ENCODE measurements around the gene HEATR5A. TPM values are rescaled to one million over a fixed set of nuclear protein-coding genes. Genes with fewer than 3 reads are reported as not detected.

Gene HEATR5A
- polyA plus RNA-seq, 1 of the 3 experiments (the other 2 are of a cell fraction) = 7.1 TPM

GRCh38 chr14:31253746-31254471 is 166.4 kb downstream of the HEATR5A start:
- ChIA-PET CTCF (no interaction called here), POLR2A (no interaction called here)
- no peaks in the 10 kb centered on the region for H3K4me1 ChIP-seq (ENCODE audit: control insufficient read depth in 1 of 2, insufficient read depth in 2 of 2, low read depth in 1 of 2, low read length in 1 of 2)
- H3K27ac ChIP-seq (ENCODE audit: low read depth in 2 of 2, low read length in 1 of 2) = no peak overlapping the region
- DNase-seq = no peak
- no peaks in the 10 kb centered on the region for H3K9me2 ChIP-seq
- no peaks in the 10 kb centered on the region for H3K27me3 ChIP-seq (ENCODE audit: insufficient read depth)
- no peaks in the 10 kb centered on the region for H3F3A ChIP-seq (replicated peaks; ENCODE audit: insufficient read depth)
- no peaks in the 10 kb centered on the region for H3K79me2 ChIP-seq (ENCODE audit: insufficient read depth)
- H3K4me3 ChIP-seq (ENCODE audit: low read depth in 2 of 2, low read length in 1 of 2) = no peak overlapping the region
- no peak overlapping the region for H2AFZ ChIP-seq (ENCODE audit: low read depth)
- H3K4me2 ChIP-seq = no peak overlapping the region
- no peak overlapping the region for H3K9ac ChIP-seq
- TF ChIP-seq RCOR1 (IDR thresholded peaks at IDR 0.05; ENCODE audit: low read length) = no peak
- TF ChIP-seq, protein P1, sequence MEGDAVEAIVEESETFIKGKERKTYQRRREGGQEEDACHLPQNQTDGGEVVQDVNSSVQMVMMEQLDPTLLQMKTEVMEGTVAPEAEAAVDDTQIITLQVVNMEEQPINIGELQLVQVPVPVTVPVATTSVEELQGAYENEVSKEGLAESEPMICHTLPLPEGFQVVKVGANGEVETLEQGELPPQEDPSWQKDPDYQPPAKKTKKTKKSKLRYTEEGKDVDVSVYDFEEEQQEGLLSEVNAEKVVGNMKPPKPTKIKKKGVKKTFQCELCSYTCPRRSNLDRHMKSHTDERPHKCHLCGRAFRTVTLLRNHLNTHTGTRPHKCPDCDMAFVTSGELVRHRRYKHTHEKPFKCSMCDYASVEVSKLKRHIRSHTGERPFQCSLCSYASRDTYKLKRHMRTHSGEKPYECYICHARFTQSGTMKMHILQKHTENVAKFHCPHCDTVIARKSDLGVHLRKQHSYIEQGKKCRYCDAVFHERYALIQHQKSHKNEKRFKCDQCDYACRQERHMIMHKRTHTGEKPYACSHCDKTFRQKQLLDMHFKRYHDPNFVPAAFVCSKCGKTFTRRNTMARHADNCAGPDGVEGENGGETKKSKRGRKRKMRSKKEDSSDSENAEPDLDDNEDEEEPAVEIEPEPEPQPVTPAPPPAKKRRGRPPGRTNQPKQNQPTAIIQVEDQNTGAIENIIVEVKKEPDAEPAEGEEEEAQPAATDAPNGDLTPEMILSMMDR (IDR thresholded peaks at IDR 0.05) = no peak
- no peak for TF ChIP-seq RAD21 (IDR thresholded peaks at IDR 0.05; ENCODE audit: low read length)
- TF ChIP-seq FOSL2 (IDR thresholded peaks at IDR 0.05; ENCODE audit: borderline replicate concordance, low read depth) = no peak
- no peak for TF ChIP-seq GATA2 (CRISPR knock-in tag; IDR thresholded peaks at IDR 0.05)
- TF ChIP-seq SMC3 (IDR thresholded peaks at IDR 0.05; ENCODE audit: low read depth, low read length) = no peak
- no peak for TF ChIP-seq TAF1 (IDR thresholded peaks at IDR 0.05; ENCODE audit: borderline replicate concordance, low read depth, low read length)
- TF ChIP-seq ELF1 (IDR thresholded peaks at IDR 0.05) = no peak
- H4K20me1 ChIP-seq (ENCODE audit: insufficient read depth) = no peaks in the 10 kb centered on the region
- H3K36me3 ChIP-seq (replicated peaks in 1 of 2; ENCODE audit: control insufficient read depth in 1 of 2, insufficient read depth in 2 of 2, low read length in 1 of 2) = no peaks in the 10 kb centered on the region
- 92% methylated on average over 9 of the region's 9 CpGs for WGBS (ENCODE audit: low lambda C conversion rate)
- H3K9me3 ChIP-seq = no peaks in the 10 kb centered on the region

DNA sequence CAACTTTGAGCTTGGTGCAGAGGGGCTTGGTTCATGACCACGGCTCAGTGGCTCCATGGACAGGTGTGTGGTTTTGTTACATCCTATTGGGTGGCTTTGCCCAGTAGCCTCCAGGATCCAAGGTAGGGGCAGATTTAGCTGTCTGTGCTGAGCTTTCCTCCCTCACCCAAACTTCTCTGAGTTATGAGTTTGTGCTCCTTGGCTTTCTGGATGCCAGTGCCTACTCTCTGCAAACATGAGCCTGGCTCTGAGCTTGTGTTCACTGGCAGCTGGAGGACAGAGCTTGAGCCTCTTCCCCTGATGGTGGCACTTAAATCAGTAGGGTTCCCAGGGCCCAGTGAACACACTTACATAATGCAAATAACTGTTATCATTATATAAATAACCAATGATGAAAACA is 167.5 kb downstream of the HEATR5A start:
- Histone ChIP-seq H3K9ac (no peak overlapping the region), H3K9me3 (no peaks in the 10 kb centered on the region), H2AFZ (ENCODE audit: low read depth) (no peak overlapping the region), H3K27me3 (ENCODE audit: insufficient read depth) (no peaks in the 10 kb centered on the region), H3K9me2 (no peaks in the 10 kb centered on the region), H3K27ac (ENCODE audit: low read depth in 2 of 2, low read length in 1 of 2) (no peak overlapping the region), H3F3A (replicated peaks; ENCODE audit: insufficient read depth) (no peaks in the 10 kb centered on the region), H3K36me3 (replicated peaks in 1 of 2; ENCODE audit: control insufficient read depth in 1 of 2, insufficient read depth in 2 of 2, low read length in 1 of 2) (no peaks in the 10 kb centered on the region), H3K4me2 (no peak overlapping the region), H3K4me3 (ENCODE audit: low read depth in 2 of 2, low read length in 1 of 2) (no peak overlapping the region), H3K79me2 (ENCODE audit: insufficient read depth) (no peaks in the 10 kb centered on the region), H3K4me1 (ENCODE audit: control insufficient read depth in 1 of 2, insufficient read depth in 2 of 2, low read depth in 1 of 2, low read length in 1 of 2) (no peaks in the 10 kb centered on the region), H4K20me1 (ENCODE audit: insufficient read depth) (no peaks in the 10 kb centered on the region)
- no peak for DNase-seq
- WGBS (ENCODE audit: low lambda C conversion rate) = 73% methylated on average over 1 of the region's 1 CpG
- ChIA-PET CTCF (interaction anchor here (1.1 kb wide), 1 partner anchor 10 kb away, joined by 3 read pairs; no protein-coding TSS in a partner anchor), POLR2A (no interaction called here)
- TF ChIP-seq, protein P2, sequence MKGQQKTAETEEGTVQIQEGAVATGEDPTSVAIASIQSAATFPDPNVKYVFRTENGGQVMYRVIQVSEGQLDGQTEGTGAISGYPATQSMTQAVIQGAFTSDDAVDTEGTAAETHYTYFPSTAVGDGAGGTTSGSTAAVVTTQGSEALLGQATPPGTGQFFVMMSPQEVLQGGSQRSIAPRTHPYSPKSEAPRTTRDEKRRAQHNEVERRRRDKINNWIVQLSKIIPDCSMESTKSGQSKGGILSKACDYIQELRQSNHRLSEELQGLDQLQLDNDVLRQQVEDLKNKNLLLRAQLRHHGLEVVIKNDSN (IDR thresholded peaks at IDR 0.05; ENCODE audit: borderline replicate concordance, low read depth) = no peak
- TF ChIP-seq SIN3A (IDR thresholded peaks at IDR 0.05; ENCODE audit: borderline replicate concordance, low read depth, low read length) (no peak), FOSL2 (IDR thresholded peaks at IDR 0.05; ENCODE audit: borderline replicate concordance, low read depth) (no peak), ELF1 (IDR thresholded peaks at IDR 0.05) (no peak), EZH2phosphoT487 (IDR thresholded peaks at IDR 0.05; ENCODE audit: borderline replicate concordance, low read depth) (no peak), IRF3 (IDR thresholded peaks at IDR 0.05; ENCODE audit: low read depth, low read length) (no peak), RAD21 (IDR thresholded peaks at IDR 0.05; ENCODE audit: low read length) (no peak), MAX (IDR thresholded peaks at IDR 0.05; ENCODE audit: low read depth) (no peak), RCOR1 (IDR thresholded peaks at IDR 0.05; ENCODE audit: low read length) (no peak), TCF12 (IDR thresholded peaks at IDR 0.05) (no peak)
- TF ChIP-seq, protein P1 (IDR thresholded peaks at IDR 0.05) = no peak
- TF ChIP-seq, protein P3, sequence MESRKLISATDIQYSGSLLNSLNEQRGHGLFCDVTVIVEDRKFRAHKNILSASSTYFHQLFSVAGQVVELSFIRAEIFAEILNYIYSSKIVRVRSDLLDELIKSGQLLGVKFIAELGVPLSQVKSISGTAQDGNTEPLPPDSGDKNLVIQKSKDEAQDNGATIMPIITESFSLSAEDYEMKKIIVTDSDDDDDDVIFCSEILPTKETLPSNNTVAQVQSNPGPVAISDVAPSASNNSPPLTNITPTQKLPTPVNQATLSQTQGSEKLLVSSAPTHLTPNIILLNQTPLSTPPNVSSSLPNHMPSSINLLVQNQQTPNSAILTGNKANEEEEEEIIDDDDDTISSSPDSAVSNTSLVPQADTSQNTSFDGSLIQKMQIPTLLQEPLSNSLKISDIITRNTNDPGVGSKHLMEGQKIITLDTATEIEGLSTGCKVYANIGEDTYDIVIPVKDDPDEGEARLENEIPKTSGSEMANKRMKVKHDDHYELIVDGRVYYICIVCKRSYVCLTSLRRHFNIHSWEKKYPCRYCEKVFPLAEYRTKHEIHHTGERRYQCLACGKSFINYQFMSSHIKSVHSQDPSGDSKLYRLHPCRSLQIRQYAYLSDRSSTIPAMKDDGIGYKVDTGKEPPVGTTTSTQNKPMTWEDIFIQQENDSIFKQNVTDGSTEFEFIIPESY (IDR thresholded peaks at IDR 0.05; ENCODE audit: borderline replicate concordance, low read depth) = no peak
- TF ChIP-seq, protein P4, sequence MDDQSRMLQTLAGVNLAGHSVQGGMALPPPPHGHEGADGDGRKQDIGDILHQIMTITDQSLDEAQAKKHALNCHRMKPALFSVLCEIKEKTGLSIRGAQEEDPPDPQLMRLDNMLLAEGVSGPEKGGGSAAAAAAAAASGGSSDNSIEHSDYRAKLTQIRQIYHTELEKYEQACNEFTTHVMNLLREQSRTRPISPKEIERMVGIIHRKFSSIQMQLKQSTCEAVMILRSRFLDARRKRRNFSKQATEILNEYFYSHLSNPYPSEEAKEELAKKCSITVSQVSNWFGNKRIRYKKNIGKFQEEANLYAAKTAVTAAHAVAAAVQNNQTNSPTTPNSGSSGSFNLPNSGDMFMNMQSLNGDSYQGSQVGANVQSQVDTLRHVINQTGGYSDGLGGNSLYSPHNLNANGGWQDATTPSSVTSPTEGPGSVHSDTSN (IDR thresholded peaks at IDR 0.05) = no peak
